Measurements from ENCODE around the gene NRAP.
A peak's percentile ranks its signal among the peaks of the same experiment; 100 is the strongest.

NRAP gene

GRCh38 chr10:113563306-113564088, 100.3 kb downstream of the NRAP start:
- DNase-seq (ENCODE audit: low read depth, low spot score): peak; percentile 18

GRCh38 chr10:113562704-113563103, 101.1 kb downstream of the NRAP start:
- DNase-seq (ENCODE audit: low read depth, low spot score): no peak

- no peak for DNase-seq (ENCODE audit: low read depth, low spot score)
Observed at GRCh38 chr10:113562069-113562468, 101.8 kb downstream of the NRAP start.

- DNase-seq (ENCODE audit: low read depth, low spot score): no peak
Observed at GRCh38 chr10:113561214-113561613, 102.6 kb downstream of the NRAP start.

GRCh38 chr10:113560071-113560470, 103.8 kb downstream of the NRAP start:
- no peak for DNase-seq (ENCODE audit: low read depth, low spot score)

- DNase-seq (ENCODE audit: low read depth, low spot score): no peak
Observed at GRCh38 chr10:113557903-113558321, 105.9 kb downstream of the NRAP start.

GRCh38 chr10:113557424-113557862, 106.4 kb downstream of the NRAP start:
- DNase-seq (ENCODE audit: low read depth, low spot score): no peak

GRCh38 chr10:113555751-113556150, 108.1 kb downstream of the NRAP start:
- DNase-seq (ENCODE audit: low read depth, low spot score): no peak

- no peak for DNase-seq (ENCODE audit: low read depth, low spot score)
Observed at GRCh38 chr10:113555245-113555644, 108.6 kb downstream of the NRAP start.

- no peak for DNase-seq (ENCODE audit: low read depth, low spot score)
Observed at GRCh38 chr10:113554214-113554613, 109.6 kb downstream of the NRAP start.

GRCh38 chr10:113553149-113553548, 110.7 kb downstream of the NRAP start:
- DNase-seq (ENCODE audit: low read depth, low spot score): no peak

- DNase-seq (ENCODE audit: low read depth, low spot score): no peak
Observed at GRCh38 chr10:113552701-113553100, 111.1 kb downstream of the NRAP start, which contains the start of gene HABP2. Gene HABP2, plus strand, starts transcription at chr10:113553053. Its CDS starts 69 bp downstream, at chr10:113553122.

- no peak for DNase-seq (ENCODE audit: low read depth, low spot score)
Observed at GRCh38 chr10:113552014-113552413, 111.8 kb downstream of the NRAP start.

GRCh38 chr10:113550365-113550764, 113.5 kb downstream of the NRAP start:
- DNase-seq (ENCODE audit: low read depth, low spot score): no peak

GRCh38 chr10:113549856-113550255, 114.0 kb downstream of the NRAP start:
- no peak for DNase-seq (ENCODE audit: low read depth, low spot score)

GRCh38 chr10:113547426-113547825, 116.4 kb downstream of the NRAP start:
- DNase-seq (ENCODE audit: low read depth, low spot score): no peak

GRCh38 chr10:113544392-113544791, 119.4 kb downstream of the NRAP start:
- no peak for DNase-seq (ENCODE audit: low read depth, low spot score)

GRCh38 chr10:113543107-113543955, 120.5 kb downstream of the NRAP start:
- DNase-seq (ENCODE audit: low read depth, low spot score): no peak

- DNase-seq (ENCODE audit: low read depth, low spot score): no peak
Observed at GRCh38 chr10:113541549-113541927, 122.3 kb downstream of the NRAP start.

- DNase-seq (ENCODE audit: low read depth, low spot score): no peak
Observed at GRCh38 chr10:113540845-113541548, 122.8 kb downstream of the NRAP start.

- DNase-seq (ENCODE audit: low read depth, low spot score): no peak
Observed at GRCh38 chr10:113539789-113540188, 124.1 kb downstream of the NRAP start.

All from brain pericyte (primary cell).